GM12878 (cell line): ENCODE measurements around the gene MAS1L. TPM values are rescaled to one million over a fixed set of nuclear protein-coding genes. Genes with fewer than 3 reads are reported as not detected.
"Not testable (repeated sequence)": the region's sequence is repeated elsewhere in the genome, so short reads cannot be mapped to it uniquely, and the experiment has no call there.

Source experiments
- ATAC-seq: fragments of 200-7000 bp; cut with Tn5 transposase; 3 replicates; pipeline ENCODE4 v1.9.1; 2020; ENCODE audit warnings: mild to moderate bottlenecking, moderate library complexity
- BruUV-seq: library from RNA; stranded (reverse); fragments of 400-500 nt; replicated peaks from 2 replicates; lab custom pipeline; 2021; lab: Mats Ljungman, UMichigan
- CTCF ChIA-PET: fragments of 300-600 bp; sonication (Branson Sonifier 250); formaldehyde crosslinking; extraction: SDS; loops from one replicate; lab custom pipeline; 2021; ENCODE audit warnings: inconsistent platforms; lab: Yijun Ruan, JAX
- POLR2A ChIA-PET: fragments of 350-600 bp; formaldehyde crosslinking; extraction: SDS; loops from one replicate; lab custom pipeline; 2021; ENCODE audit warnings: inconsistent platforms; lab: Charles Lee
- RAD21 ChIA-PET: fragments of 300-600 bp; sonication (Branson Sonifier 250); formaldehyde crosslinking; loops from one replicate; lab custom pipeline; 2023; ENCODE audit warnings: antibody characterized with exemption; ENCODE audit not compliant: unreplicated experiment; lab: Charles Lee
- SMC1A ChIA-PET: fragments of 300-600 bp; sonication (Branson Sonifier 250); formaldehyde crosslinking; loops from one replicate; lab custom pipeline; 2023; ENCODE audit not compliant: unreplicated experiment, uncharacterized antibody; lab: Charles Lee
- DNase-seq: peaks from one replicate; pipeline ENCODE4 v3.0.0-alpha.2; 2011; ENCODE audit warnings: low read depth, low spot score
- FAIRE-seq: peaks from 3 replicates; lab custom pipeline; 2011; peaks lifted over from hg19 to GRCh38; lab: Jason Lieb, UNC
- H2AFZ ChIP-seq: 2 replicates; pipeline ENCODE4 v1.6.0; 2011; ENCODE audit warnings: low read depth, low read length, control low read depth; ENCODE audit not compliant: control insufficient read depth
- H3K27ac ChIP-seq: 2 replicates; pipeline ENCODE4 v1.5.1; 2011; ENCODE audit warnings: control low read depth; ENCODE audit not compliant: control insufficient read depth, insufficient read depth
- H3K27me3 ChIP-seq, 2 experiments: replicated peaks in 1 of 2; 2 replicates each; pipeline versions ENCODE4 v1.6.0 to v1.6.1; 2011; ENCODE audit warnings: low read length in 1 of 2; ENCODE audit not compliant: control insufficient read depth in 2 of 2, insufficient read depth in 2 of 2
- H3K36me3 ChIP-seq, 2 experiments: 2 replicates each; pipeline ENCODE4 v1.5.1; 2011; ENCODE audit warnings: low read length in 1 of 2; ENCODE audit not compliant: control insufficient read depth in 2 of 2, insufficient read depth in 2 of 2
- H3K4me1 ChIP-seq: 2 replicates; pipeline ENCODE4 v1.6.1; 2011; ENCODE audit warnings: mild to moderate bottlenecking, low read length, moderate library complexity, mixed read lengths; ENCODE audit not compliant: control insufficient read depth, insufficient read depth
- H3K4me2 ChIP-seq: 2 replicates; pipeline ENCODE4 v1.6.0; 2011; ENCODE audit warnings: control low read depth; ENCODE audit not compliant: control insufficient read depth, insufficient read depth
- H3K4me3 ChIP-seq: fragments of 200-600 bp; sonication (generic); 2 replicates; pipeline ENCODE4 v1.5.1; 2016
- H3K79me2 ChIP-seq: 2 replicates; pipeline ENCODE4 v1.6.0; 2011; ENCODE audit warnings: low read length; ENCODE audit not compliant: control insufficient read depth, insufficient read depth
- H3K9ac ChIP-seq: 2 replicates; pipeline ENCODE4 v1.8.0; 2011; ENCODE audit warnings: low read length, control low read depth, mixed read lengths; ENCODE audit not compliant: control insufficient read depth, insufficient read depth
- H3K9me3 ChIP-seq: replicated peaks from 3 replicates; pipeline ENCODE4 v1.5.1; 2011; ENCODE audit warnings: mild to moderate bottlenecking, low read length; ENCODE audit not compliant: control insufficient read depth, insufficient read depth
- H4K20me1 ChIP-seq: 2 replicates; pipeline ENCODE4 v1.6.0; 2011; ENCODE audit not compliant: control insufficient read depth, insufficient read depth
- HCFC1 ChIP-seq: fragments of 150-350 bp; IDR thresholded peaks from 2 replicates; pipeline ENCODE4 v1.6.1; 2014; ENCODE audit warnings: low read length
- ZNF274 ChIP-seq: IDR thresholded peaks from one replicate; pipeline ENCODE4 v1.8.0; 2011; ENCODE audit not compliant: insufficient read length, insufficient read depth
- WGBS: methylation state at CpG from one replicate; pipeline ENCODE4 v1.1.6; 2016; ENCODE audit warnings: low lambda C conversion rate; ENCODE audit not compliant: insufficient replicate concordance, insufficient coverage; ENCODE audit errors: missing lambda C conversion rate; 5-methylcytosine and 5-hydroxymethylcytosine counted together
- in situ Hi-C: fragments of 300-500 bp; cut with MboI; formaldehyde crosslinking; loops from 9 replicates; pipeline ENCODE4 v1.14.3; 2018; ENCODE audit warnings: mixed read lengths
- intact Hi-C: fragments of 100-400 bp; cut with micrococcal nuclease; formaldehyde crosslinking; loops from one replicate; pipeline ENCODE4 v1.14.2; 2022; ENCODE audit not compliant: unreplicated experiment
- polyA plus RNA-seq, 11 experiments: library from polyadenylated mRNA; depleted of rRNA in 4 of 11; unstranded in 6 of 11; stranded (reverse) in 5 of 11; fragments of >200 nt; fragmentation: Nextera tagmentation in 4 of 11; fragmentation: Illumina TruSeq in 1 of 11; extraction: Ambion mirVana in 4 of 11; extraction: Trizol in 1 of 11; gene quantifications; 1 replicate in 1 of 11; 2 replicates in 10 of 11; pipeline versions ENCODE4 v1.2.1 to v1.2.3, GENCODE V29; 2011 to 2016; ENCODE audit warnings: inconsistent platforms in 2 of 11, missing spikeins in 2 of 11, low read depth in 1 of 11
- total RNA-seq, 4 experiments: library from RNA; depleted of rRNA in 3 of 4; stranded (reverse); fragments of >200 nt in 3 of 4; fragmentation: Illumina TruSeq in 1 of 4; extraction: Trizol in 1 of 4; gene quantifications; 2 replicates each; pipeline versions ENCODE4 v1.2.1 to v1.2.3, GENCODE V29; 2013 to 2021

MAS1L gene
- total and polyA plus RNA-seq, 10 of the 15 experiments (the other 5 are each of a cell fraction or from before 2014, with no cell fraction given): not detected

- no peak for TF ChIP-seq HCFC1
- no peak for TF ChIP-seq ZNF274
Measured at GRCh38 chr6:29439006-29439405, 48.8 kb downstream of the MAS1L start, which contains the start of gene OR10C1 (continued).

- H3K4me3 ChIP-seq, H3K9me3 ChIP-seq, H3K9ac ChIP-seq, H3K4me1 ChIP-seq, H3K27me3 ChIP-seq, H3K27ac ChIP-seq, intact Hi-C loops, SMC1A ChIA-PET, CTCF ChIA-PET, H2AFZ ChIP-seq, POLR2A ChIA-PET, H3K4me2 ChIP-seq, RAD21 ChIA-PET, H3K79me2 ChIP-seq, DNase-seq, BruUV-seq, H3K36me3 ChIP-seq, in situ Hi-C loops, H4K20me1 ChIP-seq, ATAC-seq: not testable (repeated sequence)
- peak; percentile 38 for FAIRE-seq
- 65% methylated on average over 18 of the region's 18 CpGs for WGBS
Measured at GRCh38 chr6:29436730-29437129, 51.0 kb downstream of the MAS1L start.

Other genes starting within 250 kb of the MAS1L start
Only the 7 nearest of the 14 such genes appear.
- gene OR12D2, start 92.3 kb downstream of the MAS1L start, total RNA-seq (2014; rRNA removed): not detected in 2 replicates
- gene OR12D2, start 92.3 kb downstream of the MAS1L start, total RNA-seq (2014; rRNA removed; fragmentation: Illumina TruSeq; extraction: Trizol): not detected in 2 replicates
- not detected in 2 replicates for gene OR12D2, start 92.3 kb downstream of the MAS1L start, total RNA-seq (2021)
- gene OR12D2, start 92.3 kb downstream of the MAS1L start, polyA plus RNA-seq (2011; rRNA removed): not detected in 2 replicates
- not detected in 2 replicates for gene OR12D2, start 92.3 kb downstream of the MAS1L start, polyA plus RNA-seq (2014; fragmentation: Illumina TruSeq; extraction: Trizol)
- gene OR12D2, start 92.3 kb downstream of the MAS1L start, polyA plus RNA-seq (2014; fragmentation: Nextera tagmentation; extraction: Ambion mirVana): not detected
- not detected in 2 replicates for gene OR12D2, start 92.3 kb downstream of the MAS1L start, polyA plus RNA-seq (2014; rRNA removed)
- gene OR12D2, start 92.3 kb downstream of the MAS1L start, polyA plus RNA-seq (2016; fragmentation: Nextera tagmentation; extraction: Ambion mirVana): not detected
- not detected in 2 replicates for gene OR12D1, start 73.0 kb downstream of the MAS1L start, total RNA-seq (2014; rRNA removed)
- not detected in 2 replicates for gene OR12D1, start 73.0 kb downstream of the MAS1L start, total RNA-seq (2014; rRNA removed; fragmentation: Illumina TruSeq; extraction: Trizol)
- gene OR12D1, start 73.0 kb downstream of the MAS1L start, total RNA-seq (2021): not detected in 2 replicates
- not detected in 2 replicates for gene OR12D1, start 73.0 kb downstream of the MAS1L start, polyA plus RNA-seq (2011; rRNA removed)
- gene OR12D1, start 73.0 kb downstream of the MAS1L start, polyA plus RNA-seq (2014; fragmentation: Illumina TruSeq; extraction: Trizol): not detected in 2 replicates
- gene OR12D1, start 73.0 kb downstream of the MAS1L start, polyA plus RNA-seq (2014; fragmentation: Nextera tagmentation; extraction: Ambion mirVana): not detected
- not detected in 2 replicates for gene OR12D1, start 73.0 kb downstream of the MAS1L start, polyA plus RNA-seq (2014; rRNA removed)
- not detected for gene OR12D1, start 73.0 kb downstream of the MAS1L start, polyA plus RNA-seq (2016; fragmentation: Nextera tagmentation; extraction: Ambion mirVana)
- gene OR10C1, start 48.6 kb downstream of the MAS1L start, total RNA-seq (2014; rRNA removed): not detected in 2 replicates
- gene OR10C1, start 48.6 kb downstream of the MAS1L start, total RNA-seq (2014; rRNA removed; fragmentation: Illumina TruSeq; extraction: Trizol): not detected in 2 replicates
- not detected in 2 replicates for gene OR10C1, start 48.6 kb downstream of the MAS1L start, total RNA-seq (2021)
- not detected in 2 replicates for gene OR10C1, start 48.6 kb downstream of the MAS1L start, polyA plus RNA-seq (2011; rRNA removed)
- gene OR10C1, start 48.6 kb downstream of the MAS1L start, polyA plus RNA-seq (2014; fragmentation: Illumina TruSeq; extraction: Trizol): not detected in 2 replicates
- gene OR10C1, start 48.6 kb downstream of the MAS1L start, polyA plus RNA-seq (2014; fragmentation: Nextera tagmentation; extraction: Ambion mirVana): not detected
- not detected in 2 replicates for gene OR10C1, start 48.6 kb downstream of the MAS1L start, polyA plus RNA-seq (2014; rRNA removed)
- not detected for gene OR10C1, start 48.6 kb downstream of the MAS1L start, polyA plus RNA-seq (2016; fragmentation: Nextera tagmentation; extraction: Ambion mirVana)
- not detected in 2 replicates for gene OR11A1, start 30.9 kb downstream of the MAS1L start, total RNA-seq (2014; rRNA removed)
- gene OR11A1, start 30.9 kb downstream of the MAS1L start, total RNA-seq (2014; rRNA removed; fragmentation: Illumina TruSeq; extraction: Trizol): not detected in 2 replicates
- not detected in 2 replicates for gene OR11A1, start 30.9 kb downstream of the MAS1L start, total RNA-seq (2021)
- not detected in 2 replicates for gene OR11A1, start 30.9 kb downstream of the MAS1L start, polyA plus RNA-seq (2011; rRNA removed)
- gene OR11A1, start 30.9 kb downstream of the MAS1L start, polyA plus RNA-seq (2014; fragmentation: Illumina TruSeq; extraction: Trizol): not detected in 2 replicates
- gene OR11A1, start 30.9 kb downstream of the MAS1L start, polyA plus RNA-seq (2014; fragmentation: Nextera tagmentation; extraction: Ambion mirVana): not detected
- gene OR11A1, start 30.9 kb downstream of the MAS1L start, polyA plus RNA-seq (2014; rRNA removed): not detected in 2 replicates
- not detected for gene OR11A1, start 30.9 kb downstream of the MAS1L start, polyA plus RNA-seq (2016; fragmentation: Nextera tagmentation; extraction: Ambion mirVana)
- gene OR2H1, start 30.8 kb downstream of the MAS1L start, total RNA-seq (2014; rRNA removed): not detected in 2 replicates
- gene OR2H1, start 30.8 kb downstream of the MAS1L start, total RNA-seq (2014; rRNA removed; fragmentation: Illumina TruSeq; extraction: Trizol): not detected in 2 replicates
- not detected in 2 replicates for gene OR2H1, start 30.8 kb downstream of the MAS1L start, total RNA-seq (2021)
- not detected in 2 replicates for gene OR2H1, start 30.8 kb downstream of the MAS1L start, polyA plus RNA-seq (2011; rRNA removed)
- gene OR2H1, start 30.8 kb downstream of the MAS1L start, polyA plus RNA-seq (2014; fragmentation: Illumina TruSeq; extraction: Trizol): not detected in 2 replicates
- not detected for gene OR2H1, start 30.8 kb downstream of the MAS1L start, polyA plus RNA-seq (2014; fragmentation: Nextera tagmentation; extraction: Ambion mirVana)
- not detected in 2 replicates for gene OR2H1, start 30.8 kb downstream of the MAS1L start, polyA plus RNA-seq (2014; rRNA removed)
- not detected for gene OR2H1, start 30.8 kb downstream of the MAS1L start, polyA plus RNA-seq (2016; fragmentation: Nextera tagmentation; extraction: Ambion mirVana)
- 31.8 and 40.4 TPM in 2 replicates for gene UBD, start 71.8 kb upstream of the MAS1L start, total RNA-seq (2014; rRNA removed)
- 52.9 and 54.3 TPM in 2 replicates for gene UBD, start 71.8 kb upstream of the MAS1L start, total RNA-seq (2014; rRNA removed; fragmentation: Illumina TruSeq; extraction: Trizol)
- gene UBD, start 71.8 kb upstream of the MAS1L start, total RNA-seq (2021): 23.4 and 24.6 TPM in 2 replicates
- 101 and 121 TPM in 2 replicates for gene UBD, start 71.8 kb upstream of the MAS1L start, polyA plus RNA-seq (2011; rRNA removed)
- gene UBD, start 71.8 kb upstream of the MAS1L start, polyA plus RNA-seq (2014; fragmentation: Illumina TruSeq; extraction: Trizol): 51.0 and 68.3 TPM in 2 replicates
- 10 to 100 TPM; 28.6 to 39.6 TPM for gene UBD, start 71.8 kb upstream of the MAS1L start, polyA plus RNA-seq (2014; fragmentation: Nextera tagmentation; extraction: Ambion mirVana)
- gene UBD, start 71.8 kb upstream of the MAS1L start, polyA plus RNA-seq (2014; rRNA removed): 35.6 and 42.5 TPM in 2 replicates
- 10 to 100 TPM; 24.3 to 28.4 TPM for gene UBD, start 71.8 kb upstream of the MAS1L start, polyA plus RNA-seq (2016; fragmentation: Nextera tagmentation; extraction: Ambion mirVana)
- not detected in 2 replicates for gene OR2H2, start 97.2 kb upstream of the MAS1L start, total RNA-seq (2014; rRNA removed)
- not detected in 2 replicates for gene OR2H2, start 97.2 kb upstream of the MAS1L start, total RNA-seq (2014; rRNA removed; fragmentation: Illumina TruSeq; extraction: Trizol)
- not detected in 2 replicates for gene OR2H2, start 97.2 kb upstream of the MAS1L start, total RNA-seq (2021)
- gene OR2H2, start 97.2 kb upstream of the MAS1L start, polyA plus RNA-seq (2011; rRNA removed): not detected in 2 replicates
- not detected in 2 replicates for gene OR2H2, start 97.2 kb upstream of the MAS1L start, polyA plus RNA-seq (2014; fragmentation: Illumina TruSeq; extraction: Trizol)
- not detected for gene OR2H2, start 97.2 kb upstream of the MAS1L start, polyA plus RNA-seq (2014; fragmentation: Nextera tagmentation; extraction: Ambion mirVana)
- not detected in 2 replicates for gene OR2H2, start 97.2 kb upstream of the MAS1L start, polyA plus RNA-seq (2014; rRNA removed)
- not detected for gene OR2H2, start 97.2 kb upstream of the MAS1L start, polyA plus RNA-seq (2016; fragmentation: Nextera tagmentation; extraction: Ambion mirVana)